SJSA1 (cell line): ENCODE results near the gene CXCL3. TPM values are rescaled to one million over a fixed set of nuclear protein-coding genes. Genes with fewer than 3 reads are reported as not detected.

Source experiments
- DNase-seq, 2 experiments: peaks; one replicate each; pipeline ENCODE4 v3.0.0-alpha.2; 2015 to 2020; ENCODE audit warnings: low spot score in 2 of 2, low read depth in 1 of 2
- H3K27ac ChIP-seq: fragments of 250-450 bp; sonication (Bioruptor Pico); 2 replicates; pipeline ENCODE4 v1.5.1; 2020; ENCODE audit warnings: mild to moderate bottlenecking, moderate library complexity
- H3K27me3 ChIP-seq: fragments of 250-450 bp; sonication (Bioruptor Pico); replicated peaks from 2 replicates; pipeline ENCODE4 v1.5.1; 2020; ENCODE audit warnings: mild to moderate bottlenecking, moderate library complexity
- H3K36me3 ChIP-seq: fragments of 250-450 bp; sonication (Bioruptor Pico); 2 replicates; pipeline ENCODE4 v1.5.1; 2020; ENCODE audit warnings: mild to moderate bottlenecking
- H3K4me1 ChIP-seq: fragments of 250-450 bp; sonication (Bioruptor Pico); replicated peaks from 2 replicates; pipeline ENCODE4 v1.6.1; 2021; ENCODE audit warnings: mild to moderate bottlenecking
- H3K4me3 ChIP-seq: fragments of 250-450 bp; sonication (Bioruptor Pico); 2 replicates; pipeline ENCODE4 v1.5.1; 2020; ENCODE audit warnings: mild to moderate bottlenecking
- H3K9me3 ChIP-seq: fragments of 250-450 bp; sonication (Bioruptor Pico); replicated peaks from 2 replicates; pipeline ENCODE4 v1.5.1; 2020; ENCODE audit warnings: mild to moderate bottlenecking
- total RNA-seq: library from RNA; depleted of rRNA; stranded (reverse); fragments of >200 nt; shearing (Covaris generic); gene quantifications from 2 replicates; pipeline ENCODE4 v1.2.3, GENCODE V29; 2014

The CXCL3 gene
- total RNA-seq, 1 experiment from 2014 or later, result 0.34 TPM

GRCh38 chr4:74062953-74063352 lies 24.5 kb upstream of the CXCL3 start:
- Histone ChIP-seq H3K4me1 (no peaks in the 10 kb centered on the region; the same call in 1 of the 2 replicates), H3K36me3 (no peaks in the 10 kb centered on the region), H3K4me3 (no peak overlapping the region), H3K9me3 (no peaks in the 10 kb centered on the region), H3K27me3 (no peaks in the 10 kb centered on the region), H3K27ac (no peak overlapping the region)
- no peak for DNase-seq

GRCh38 chr4:74061430-74061829 lies 22.9 kb upstream of the CXCL3 start:
- Histone ChIP-seq H3K36me3 (no peaks in the 10 kb centered on the region), H3K27ac (no peak overlapping the region), H3K9me3 (no peaks in the 10 kb centered on the region), H3K27me3 (no peaks in the 10 kb centered on the region), H3K4me3 (no peak overlapping the region), H3K4me1 (peaks cover 11% of the 10 kb centered on the region)
- DNase-seq, result no peak

DNA sequence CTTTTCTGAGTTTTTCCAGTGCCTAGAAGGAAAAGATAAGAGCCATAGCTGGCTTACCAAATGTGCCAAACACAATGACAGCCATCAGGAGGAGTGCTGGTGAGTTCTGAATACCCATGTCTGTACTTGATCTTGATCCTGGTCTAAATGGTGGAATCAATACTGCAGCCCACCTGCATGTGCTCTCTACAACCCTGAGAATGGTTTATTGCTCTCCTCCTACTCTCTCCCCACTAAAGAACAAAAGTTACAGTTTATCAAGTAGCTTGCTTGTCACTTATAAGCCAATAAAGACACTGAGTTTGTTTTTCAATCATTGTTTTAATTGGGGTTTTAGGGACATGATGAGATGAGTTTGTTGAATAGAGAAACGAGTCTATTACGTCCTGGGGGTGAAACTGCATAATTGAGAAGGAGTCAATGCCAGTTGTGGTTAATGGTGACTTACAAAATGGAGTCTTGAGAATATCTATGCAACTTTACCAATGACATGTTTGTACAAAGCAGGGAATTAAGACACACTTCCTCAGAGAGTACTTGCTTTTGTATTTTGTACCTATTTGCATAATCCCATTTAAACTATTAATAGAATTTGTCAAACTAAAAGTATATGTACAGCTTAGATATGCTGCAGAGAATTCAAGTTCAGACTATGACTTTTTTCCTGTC lies 20.8 kb upstream of the CXCL3 start:
- no peak for DNase-seq
- Histone ChIP-seq H3K27ac (no peak overlapping the region), H3K9me3 (no peaks in the 10 kb centered on the region), H3K27me3 (no peaks in the 10 kb centered on the region), H3K4me3 (no peak overlapping the region), H3K4me1 (peaks cover 14% of the 10 kb centered on the region), H3K36me3 (no peaks in the 10 kb centered on the region)

DNA sequence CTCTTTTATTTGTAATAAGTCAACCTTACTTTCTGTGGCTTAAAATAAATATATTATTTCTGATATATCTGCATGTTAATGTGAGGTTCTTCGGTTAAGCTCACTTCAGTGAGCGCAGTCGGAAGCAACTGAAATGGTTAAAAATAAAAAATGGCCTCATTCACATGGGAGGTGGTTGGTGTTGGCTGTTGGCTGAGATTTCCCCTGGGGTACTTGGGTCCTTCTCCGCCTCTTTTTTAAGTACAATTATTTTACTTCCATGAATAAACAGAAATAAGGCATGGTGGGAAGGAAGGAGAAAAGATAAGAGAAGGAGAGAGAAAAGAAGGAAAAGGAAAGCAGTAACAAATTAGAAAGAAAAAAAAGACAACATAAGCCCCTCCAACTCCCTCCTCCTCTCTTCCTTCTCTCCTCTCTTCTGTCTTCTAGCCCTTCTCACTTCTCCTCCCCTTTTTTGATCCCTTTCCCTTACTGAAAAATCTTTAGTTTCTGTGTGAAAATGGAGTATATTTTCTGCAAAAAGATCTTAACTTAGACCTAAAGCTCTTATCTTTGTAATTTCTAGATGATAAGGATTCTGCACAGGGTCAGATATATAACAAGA lies 19.7 kb upstream of the CXCL3 start:
- H3K27me3 ChIP-seq, result no peaks in the 10 kb centered on the region
- H3K4me3 ChIP-seq, result no peak overlapping the region
- H3K27ac ChIP-seq, result no peak overlapping the region
- H3K36me3 ChIP-seq, result no peaks in the 10 kb centered on the region
- no peaks in the 10 kb centered on the region for H3K9me3 ChIP-seq
- H3K4me1 ChIP-seq, result peaks cover 14% of the 10 kb centered on the region
- no peak for DNase-seq

- peaks cover 14% of the 10 kb centered on the region for H3K4me1 ChIP-seq
- no peaks in the 10 kb centered on the region for H3K36me3 ChIP-seq
- H3K27ac ChIP-seq, result peak overlapping the region; percentile 80
- no peaks in the 10 kb centered on the region for H3K9me3 ChIP-seq
- H3K4me3 ChIP-seq, result no peak overlapping the region
- DNase-seq, result no peak
- no peaks in the 10 kb centered on the region for H3K27me3 ChIP-seq
Observed at GRCh38 chr4:74057588-74057987, 19.1 kb upstream of the CXCL3 start.

GRCh38 chr4:74056858-74057562 lies 18.5 kb upstream of the CXCL3 start:
- H3K4me1 ChIP-seq, result peaks cover 14% of the 10 kb centered on the region
- no peaks in the 10 kb centered on the region for H3K9me3 ChIP-seq
- peak in 1 of 2 experiments; percentile 75 for DNase-seq
- no peak overlapping the region for H3K4me3 ChIP-seq
- no peaks in the 10 kb centered on the region for H3K36me3 ChIP-seq
- H3K27ac ChIP-seq, result peak overlapping the region; percentile 80
- H3K27me3 ChIP-seq, result no peaks in the 10 kb centered on the region

DNA sequence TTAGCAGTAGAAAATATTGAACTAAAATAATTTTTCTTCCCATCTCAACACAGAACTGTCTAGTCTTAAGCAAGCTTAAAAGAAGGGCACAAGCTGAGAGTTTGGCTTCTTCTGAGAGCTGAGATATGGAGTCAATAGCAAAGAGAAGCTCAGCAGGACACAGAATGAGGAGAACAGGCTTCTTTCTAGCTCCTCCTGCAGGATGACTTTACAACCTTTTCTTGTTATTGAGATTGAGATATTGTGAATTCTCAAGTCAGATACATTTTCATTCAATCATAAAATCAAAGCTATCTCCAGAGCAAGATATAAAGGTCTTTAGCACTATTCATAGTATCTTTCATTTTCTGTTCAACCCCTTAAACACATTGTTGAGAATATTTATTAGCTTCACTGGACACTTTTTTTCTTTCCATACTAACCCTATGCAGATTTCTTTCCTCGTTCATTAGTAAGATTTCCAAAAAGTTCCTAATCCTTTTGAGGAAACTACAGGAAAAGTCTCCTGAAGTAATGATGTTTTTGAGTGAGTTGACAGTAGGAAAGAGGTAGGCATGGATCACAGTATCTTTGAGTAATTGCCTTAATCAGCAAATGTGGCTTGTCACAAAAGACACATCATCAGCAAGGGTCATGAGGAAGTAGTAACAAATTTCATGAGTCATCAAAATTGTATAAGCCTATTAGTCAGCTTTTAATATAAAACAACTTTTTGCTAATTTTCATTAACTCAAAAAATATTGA lies 17.8 kb upstream of the CXCL3 start:
- Histone ChIP-seq H3K4me1 (peaks cover 14% of the 10 kb centered on the region), H3K4me3 (no peak overlapping the region), H3K27me3 (no peaks in the 10 kb centered on the region), H3K36me3 (no peaks in the 10 kb centered on the region), H3K27ac (peak overlapping the region; percentile 80), H3K9me3 (no peaks in the 10 kb centered on the region)
- peak in 1 of 2 experiments; percentile 70 for DNase-seq

DNA sequence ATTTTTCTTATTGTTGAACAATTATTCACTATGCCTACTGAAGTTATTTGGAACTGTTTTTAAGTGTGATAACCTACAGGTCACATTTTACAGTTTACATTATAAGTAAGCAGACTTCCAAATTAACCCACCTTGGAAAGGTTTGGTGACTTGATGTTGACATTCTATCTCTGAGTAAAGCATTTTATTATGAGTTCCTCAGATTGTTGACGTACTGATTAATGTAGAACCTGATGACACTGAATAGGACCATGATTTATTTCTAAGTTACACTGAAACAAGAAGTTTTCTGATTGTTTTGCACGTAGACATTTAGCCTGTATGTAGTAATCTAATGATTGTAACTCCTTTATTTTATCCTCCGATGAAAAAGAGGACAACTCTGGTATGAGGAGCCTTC lies 17.0 kb upstream of the CXCL3 start:
- Histone ChIP-seq H3K4me1 (peaks cover 14% of the 10 kb centered on the region), H3K36me3 (no peaks in the 10 kb centered on the region), H3K4me3 (no peak overlapping the region), H3K27ac (no peak overlapping the region), H3K27me3 (no peaks in the 10 kb centered on the region), H3K9me3 (no peaks in the 10 kb centered on the region)
- no peak for DNase-seq

DNA sequence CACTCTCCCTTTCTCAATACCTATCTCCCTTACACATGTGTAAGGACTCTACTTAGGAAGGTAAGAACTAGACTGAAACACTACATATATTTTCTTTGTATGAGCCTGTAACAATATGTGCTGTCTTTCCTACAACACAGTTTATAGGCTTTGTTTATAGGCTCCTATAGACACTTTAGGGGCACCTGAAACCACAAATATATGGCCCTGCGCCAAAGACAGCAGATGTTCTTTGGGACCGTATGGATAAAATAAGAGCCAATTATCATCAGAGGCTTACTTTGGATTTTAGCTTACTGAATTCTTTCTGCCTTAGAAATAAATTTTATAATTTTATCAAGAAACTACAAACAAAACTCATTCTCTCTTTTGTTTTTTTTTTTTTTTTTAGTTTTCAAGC lies 16.6 kb upstream of the CXCL3 start:
- Histone ChIP-seq H3K36me3 (no peaks in the 10 kb centered on the region), H3K4me1 (peaks cover 14% of the 10 kb centered on the region), H3K27me3 (no peaks in the 10 kb centered on the region), H3K27ac (no peak overlapping the region), H3K4me3 (no peak overlapping the region), H3K9me3 (no peaks in the 10 kb centered on the region)
- DNase-seq, result no peak

GRCh38 chr4:74054483-74055047 lies 16.1 kb upstream of the CXCL3 start:
- no peak for DNase-seq
- Histone ChIP-seq H3K27me3 (no peaks in the 10 kb centered on the region), H3K4me3 (no peak overlapping the region), H3K4me1 (peaks cover 14% of the 10 kb centered on the region), H3K27ac (no peak overlapping the region), H3K36me3 (no peaks in the 10 kb centered on the region), H3K9me3 (no peaks in the 10 kb centered on the region)

- no peak overlapping the region for H3K27ac ChIP-seq
- no peak for DNase-seq
- H3K4me3 ChIP-seq, result no peak overlapping the region
- H3K4me1 ChIP-seq, result peaks cover 7% of the 10 kb centered on the region; the same call in 1 of the 2 replicates
- no peaks in the 10 kb centered on the region for H3K27me3 ChIP-seq
- H3K36me3 ChIP-seq, result no peaks in the 10 kb centered on the region
- no peaks in the 10 kb centered on the region for H3K9me3 ChIP-seq
Observed at GRCh38 chr4:74047152-74047551, 8.7 kb upstream of the CXCL3 start.

DNA sequence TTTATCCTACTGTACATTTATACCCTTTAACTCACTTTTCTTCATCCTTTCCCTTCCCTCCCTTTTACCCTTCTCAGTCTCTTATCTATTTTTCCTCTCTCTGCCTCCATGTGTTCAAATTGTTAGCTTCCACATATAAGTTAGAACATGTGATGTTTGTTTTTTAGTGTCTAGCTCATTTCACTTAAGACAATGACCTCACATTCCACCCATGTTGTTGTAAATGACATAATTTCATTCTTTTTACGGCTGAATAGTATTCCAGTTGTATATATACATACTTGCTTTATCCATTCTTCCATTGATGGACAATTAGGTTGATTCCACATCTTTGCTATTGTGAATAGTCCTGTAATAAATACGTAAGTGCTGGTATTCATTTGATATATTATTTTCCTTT lies 7.3 kb upstream of the CXCL3 start:
- no peaks in the 10 kb centered on the region for H3K36me3 ChIP-seq

GRCh38 chr4:74045247-74045646 lies 6.8 kb upstream of the CXCL3 start:
- Histone ChIP-seq H3K4me1 (peaks cover 7% of the 10 kb centered on the region; the same call in 1 of the 2 replicates), H3K36me3 (no peaks in the 10 kb centered on the region), H3K27me3 (no peaks in the 10 kb centered on the region), H3K27ac (no peak overlapping the region), H3K4me3 (no peak overlapping the region), H3K9me3 (no peaks in the 10 kb centered on the region)
- DNase-seq, result no peak

More for the DNA sequence above, 7.3 kb upstream of the CXCL3 start:
- Histone ChIP-seq H3K27ac (no peak overlapping the region), H3K27me3 (no peaks in the 10 kb centered on the region), H3K9me3 (no peaks in the 10 kb centered on the region), H3K4me3 (no peak overlapping the region), H3K4me1 (peaks cover 7% of the 10 kb centered on the region; the same call in 1 of the 2 replicates)
- no peak for DNase-seq
